Suprapubic skin (tissue), 4 donors: ENCODE measurements around the gene LRRC9. TPM values are rescaled to one million over a fixed set of nuclear protein-coding genes. Genes with fewer than 3 reads are reported as not detected.
A peak's percentile ranks its signal among the peaks of the same experiment; 100 is the strongest.

Experiments used
- DNase-seq, 2 donors: peaks; one replicate each; pipeline ENCODE4 v3.0.0-alpha.2; 2019; ENCODE audit warnings: low spot score in 2 of 2
- H3K27ac ChIP-seq: fragments of 200-600 bp; sonication (generic); one replicate; pipeline ENCODE4 v1.5.1; 2019
- H3K27me3 ChIP-seq: fragments of 200-600 bp; sonication (generic); one replicate; pipeline ENCODE4 v1.5.1; 2019
- H3K36me3 ChIP-seq: fragments of 200-600 bp; sonication (generic); one replicate; pipeline ENCODE4 v1.5.1; 2019
- H3K4me1 ChIP-seq: fragments of 200-600 bp; sonication (generic); one replicate; pipeline ENCODE4 v1.5.1; 2019
- H3K4me3 ChIP-seq: fragments of 200-600 bp; sonication (generic); one replicate; pipeline ENCODE4 v1.5.1; 2019; ENCODE audit warnings: mild to moderate bottlenecking
- H3K9me3 ChIP-seq: fragments of 200-600 bp; sonication (generic); one replicate; pipeline ENCODE4 v1.5.1; 2019
- CTCF ChIP-seq, 2 donors: fragments of 200-600 bp in 1 of 2; fragments of 450-650 bp in 1 of 2; sonication (generic) in 1 of 2; IDR thresholded peaks; one replicate each; pipeline ENCODE4 v1.5.1; 2016 to 2019; ENCODE audit warnings: antibody characterized with exemption in 2 of 2, mild to moderate bottlenecking in 1 of 2, moderate library complexity in 1 of 2
- EP300 ChIP-seq: sonication (generic); formaldehyde crosslinking; IDR thresholded peaks from one replicate; pipeline ENCODE4 v1.6.1; 2017; ENCODE audit warnings: antibody characterized with exemption
- POLR2A ChIP-seq, 2 donors: fragments of 450-650 bp; IDR thresholded peaks; one replicate each; pipeline ENCODE4 v1.6.1; 2017; ENCODE audit warnings: antibody characterized with exemption in 2 of 2, mild to moderate bottlenecking in 2 of 2, moderate library complexity in 2 of 2
- POLR2AphosphoS5 ChIP-seq, 3 donors: sonication (generic); formaldehyde crosslinking; IDR thresholded peaks; one replicate each; pipeline ENCODE4 v1.6.1; 2017; ENCODE audit warnings: antibody characterized with exemption in 3 of 3
- WGBS: methylation state at CpG from one replicate; pipeline ENCODE4 v1.1.5; 2018; 5-methylcytosine and 5-hydroxymethylcytosine counted together
- total RNA-seq, 4 donors: library from RNA; depleted of rRNA; stranded (reverse); fragments of >200 nt; gene quantifications; one replicate each; pipeline ENCODE4 v1.1.0, GENCODE V29; 2016

LRRC9 gene
- total RNA-seq: not detected

GRCh38 chr14:59919570-59920377 is at the start of gene LRRC9:
LRRC9 (plus strand) TSS chr14:59920144.
- no peaks in the 10 kb centered on the region for H3K36me3 ChIP-seq
- 15% methylated on average over 39 of the region's 57 CpGs for WGBS
- no peaks in the 10 kb centered on the region for H3K9me3 ChIP-seq
- H3K27me3 ChIP-seq: peaks cover 18% of the 10 kb centered on the region
- TF ChIP-seq POLR2A (IDR thresholded peaks at IDR 0.05) (no peak), EP300 (no peak), POLR2AphosphoS5 (IDR thresholded peaks at IDR 0.05) (no peak), CTCF (IDR thresholded peaks at IDR 0.05) (no peak)
- peaks cover 13% of the 10 kb centered on the region for H3K4me1 ChIP-seq
- peak in 1 of 2 donors; percentile 78 for DNase-seq
- H3K27ac ChIP-seq: no peak within 1 kb of the TSS
- H3K4me3 ChIP-seq: peak within 1 kb of the TSS; percentile 46

- Histone ChIP-seq H3K4me3 (peak within 1 kb of the TSS; percentile 66), H3K27ac (peak within 1 kb of the TSS; percentile 19), H3K9me3 (no peaks in the 10 kb centered on the region), H3K4me1 (peaks cover 19% of the 10 kb centered on the region), H3K36me3 (no peaks in the 10 kb centered on the region), H3K27me3 (peaks cover 37% of the 10 kb centered on the region)
- peak in 1 of 2 donors; percentile 79 for DNase-seq
- no peak for TF ChIP-seq POLR2A (IDR thresholded peaks at IDR 0.05)
- no peak for TF ChIP-seq POLR2AphosphoS5 (IDR thresholded peaks at IDR 0.05)
- no peak for TF ChIP-seq EP300
- TF ChIP-seq CTCF (IDR thresholded peaks at IDR 0.05): no peak
- 2% methylated on average over 47 of the region's 84 CpGs for WGBS
Measured at GRCh38 chr14:59870277-59871165, 49.4 kb upstream of the LRRC9 start, which contains the start of gene RTN1. RTN1 (minus strand) TSS chr14:59870776; CDS start chr14:59870630, 146 bp downstream.

- TF ChIP-seq POLR2A (IDR thresholded peaks at IDR 0.05) (no peak), POLR2AphosphoS5 (IDR thresholded peaks at IDR 0.05) (no peak), EP300 (no peak), CTCF (IDR thresholded peaks at IDR 0.05) (no peak)
- Histone ChIP-seq H3K4me3 (peak overlapping the region; percentile 66), H3K4me1 (peaks cover 19% of the 10 kb centered on the region), H3K9me3 (no peaks in the 10 kb centered on the region), H3K27me3 (peaks cover 37% of the 10 kb centered on the region), H3K27ac (no peak overlapping the region), H3K36me3 (no peaks in the 10 kb centered on the region)
- no peak for DNase-seq
- 6% methylated on average over 4 of the region's 4 CpGs for WGBS
Measured at GRCh38 chr14:59871166-59871495, 48.8 kb upstream of the LRRC9 start.

- peaks cover 8% of the 10 kb centered on the region for H3K27me3 ChIP-seq
- H3K4me1 ChIP-seq: no peaks in the 10 kb centered on the region
- peaks cover 4% of the 10 kb centered on the region for H3K9me3 ChIP-seq
- no peak for DNase-seq
- WGBS: 32% methylated on average over 1 of the region's 1 CpG
- TF ChIP-seq EP300 (no peak), CTCF (IDR thresholded peaks at IDR 0.05) (no peak), POLR2A (IDR thresholded peaks at IDR 0.05) (no peak), POLR2AphosphoS5 (IDR thresholded peaks at IDR 0.05) (no peak)
- no peak overlapping the region for H3K4me3 ChIP-seq
- no peaks in the 10 kb centered on the region for H3K36me3 ChIP-seq
- H3K27ac ChIP-seq: no peak overlapping the region
Measured at GRCh38 chr14:59882957-59883356, 37.0 kb upstream of the LRRC9 start.

- TF ChIP-seq POLR2AphosphoS5 (IDR thresholded peaks at IDR 0.05) (no peak), EP300 (no peak), POLR2A (IDR thresholded peaks at IDR 0.05) (no peak), CTCF (IDR thresholded peaks at IDR 0.05) (no peak)
- no peak for DNase-seq
- H3K27ac ChIP-seq: no peak overlapping the region
- no peaks in the 10 kb centered on the region for H3K27me3 ChIP-seq
- H3K4me1 ChIP-seq: no peaks in the 10 kb centered on the region
- no peaks in the 10 kb centered on the region for H3K36me3 ChIP-seq
- WGBS: 57% methylated on average over 2 of the region's 2 CpGs
- no peak overlapping the region for H3K4me3 ChIP-seq
- no peaks in the 10 kb centered on the region for H3K9me3 ChIP-seq
Measured at GRCh38 chr14:59890676-59891075, 29.3 kb upstream of the LRRC9 start.
